CD4-positive, alpha-beta T cell treated with Interleukin-12 subunit alpha and Interleukin-12 subunit beta, for 1 hour (primary cell): Measurements from ENCODE around the gene ERBB4.
"Not testable (repeated sequence)": the region's sequence is repeated elsewhere in the genome, so short reads cannot be mapped to it uniquely, and the experiment has no call there.

Experiments
- DNase-seq: peaks from one replicate; pipeline ENCODE4 v3.0.0-alpha.2; 2020

Gene ERBB4

GRCh38 chr2:212124598-212124997, 414.0 kb downstream of the ERBB4 start:
- DNase-seq = no peak

DNA sequence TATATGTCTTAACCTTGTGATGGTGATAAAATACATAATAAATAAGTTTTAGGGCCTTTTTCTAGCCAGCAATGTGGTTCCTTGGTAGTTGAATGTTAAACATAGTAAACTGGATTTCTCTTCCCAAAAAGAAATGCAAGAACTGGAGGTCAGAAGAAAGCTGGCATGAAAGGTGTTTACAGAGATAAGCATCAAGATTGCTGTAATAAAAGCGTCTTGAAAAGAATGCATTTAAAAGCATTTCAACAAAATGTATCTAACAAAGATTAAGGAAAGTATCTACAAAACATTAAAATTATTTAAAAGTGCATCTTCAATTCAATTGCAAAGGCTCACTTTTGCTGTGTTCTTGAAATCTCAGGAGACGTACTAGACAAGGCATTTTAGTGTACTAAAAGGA, 419.0 kb downstream of the ERBB4 start:
- no peak for DNase-seq

DNA sequence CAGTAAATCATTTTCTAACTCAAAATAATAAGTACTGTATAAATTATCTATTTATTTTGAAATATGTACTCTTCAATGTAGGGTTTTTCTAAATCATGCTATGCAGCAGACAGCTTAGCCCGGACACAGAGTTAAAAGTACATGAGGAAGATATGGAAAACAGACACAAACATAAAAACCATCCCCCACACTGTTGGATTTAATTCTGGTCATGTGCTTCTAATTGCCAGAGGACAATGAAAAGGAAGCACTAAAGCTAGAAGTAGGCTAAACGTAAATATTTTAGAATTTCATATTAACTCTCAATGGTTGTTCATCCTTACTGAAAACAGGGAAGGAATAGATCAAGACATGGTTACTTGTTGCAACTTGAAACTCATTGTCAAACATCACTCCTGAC, 420.7 kb downstream of the ERBB4 start:
- DNase-seq = no peak

GRCh38 chr2:212114489-212114888, 424.1 kb downstream of the ERBB4 start:
- DNase-seq = no peak

- DNase-seq = no peak
These were observed 426.2 kb downstream of the ERBB4 start for GRCh38 chr2:212112401-212112800.

- DNase-seq = no peak
These were observed 428.6 kb downstream of the ERBB4 start for GRCh38 chr2:212109792-212110680.

DNA sequence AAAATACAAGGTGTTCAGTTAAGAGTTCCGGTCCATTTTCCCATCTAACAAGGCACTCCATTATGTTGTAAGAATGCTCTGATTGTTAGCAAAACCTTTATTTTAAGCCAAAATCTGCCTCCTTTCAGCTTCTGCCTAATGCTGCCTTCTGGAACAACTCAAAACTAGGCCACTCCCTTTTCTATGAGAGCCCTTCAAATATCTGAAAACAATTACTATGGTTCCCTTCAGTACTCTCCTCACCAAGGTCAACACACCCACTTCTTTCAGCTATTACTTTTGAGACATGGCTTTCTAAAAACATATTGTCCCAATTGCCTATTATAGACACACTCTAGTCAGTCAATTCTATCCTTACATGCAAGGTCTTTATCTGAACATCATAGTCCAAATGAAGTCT, 429.4 kb downstream of the ERBB4 start:
- no peak for DNase-seq

DNA sequence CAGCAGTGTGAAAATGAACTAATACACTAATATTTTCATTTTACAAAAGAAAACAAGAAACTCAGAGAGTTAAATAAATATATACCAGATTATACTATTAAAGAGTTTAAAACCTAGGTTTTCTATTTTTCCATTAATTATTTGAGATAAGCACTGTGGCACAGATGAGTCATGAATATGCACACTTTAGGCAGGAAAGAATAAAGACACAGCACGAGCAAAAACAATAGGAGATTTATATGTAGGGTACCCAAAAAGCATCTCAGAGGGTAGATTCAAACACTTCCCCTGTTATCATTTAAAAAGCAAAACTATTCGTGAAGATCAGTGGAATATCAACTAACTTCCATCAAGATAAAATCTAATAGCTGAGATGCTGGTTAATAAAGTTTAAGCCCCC, 430.6 kb downstream of the ERBB4 start:
- no peak for DNase-seq

DNA sequence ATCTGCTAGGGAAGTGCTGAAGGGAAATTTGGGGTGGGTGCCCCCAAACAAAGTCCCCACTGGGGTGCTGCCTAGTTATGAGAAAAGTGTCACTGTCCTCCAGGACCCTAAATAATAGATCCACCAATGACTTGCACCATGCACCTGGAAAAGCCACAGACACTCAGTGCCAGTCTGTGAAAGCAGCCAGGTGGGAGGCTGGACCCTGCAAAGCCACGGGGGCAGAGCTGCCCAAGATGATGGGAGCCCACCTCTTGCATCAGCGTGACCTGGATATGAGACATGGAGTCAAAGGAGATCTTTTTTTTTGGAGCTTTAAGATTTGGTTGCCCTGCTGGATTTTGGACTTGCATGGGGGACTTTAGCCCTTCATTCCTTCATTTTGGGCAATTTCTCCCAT, 431.6 kb downstream of the ERBB4 start:
- DNase-seq = no peak

DNA sequence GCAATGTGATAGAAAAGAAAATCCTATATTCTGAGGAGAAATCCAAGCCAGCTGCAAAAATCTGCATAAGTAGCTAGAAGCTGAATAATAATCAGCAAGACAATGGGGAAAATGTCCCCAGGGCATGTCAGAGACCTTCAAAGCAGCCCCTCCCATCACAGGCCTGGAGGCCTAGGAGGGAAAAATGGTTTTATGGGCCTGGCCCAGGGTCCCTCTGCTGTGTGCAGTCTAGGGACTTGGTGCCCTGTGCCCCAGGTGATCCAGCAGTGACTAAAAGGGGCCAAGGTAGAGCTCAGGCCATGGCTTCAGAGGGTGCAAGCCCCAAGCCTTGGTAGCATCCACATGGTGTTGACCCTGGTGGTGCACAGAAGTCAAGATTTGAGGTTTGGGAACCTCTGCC, 432.1 kb downstream of the ERBB4 start:
- not testable (repeated sequence) for DNase-seq

DNA sequence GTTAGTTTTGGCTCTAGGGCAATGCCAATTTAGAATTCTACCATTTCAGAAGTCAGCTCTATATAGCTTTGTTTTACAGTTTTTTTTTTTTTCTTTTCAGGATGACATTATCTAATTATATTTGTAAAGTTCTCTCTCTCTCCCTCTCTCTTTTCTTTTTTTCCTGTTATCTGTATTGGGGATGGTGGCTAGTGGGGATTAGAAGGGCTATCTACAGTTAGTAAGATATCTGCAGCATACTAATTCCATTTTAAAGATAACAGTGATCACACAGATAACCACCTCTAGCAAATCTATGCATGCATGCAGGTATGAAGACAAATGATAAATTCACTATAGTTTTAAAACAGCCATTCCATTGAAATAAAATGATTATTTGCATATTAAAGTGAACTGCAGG, 438.9 kb downstream of the ERBB4 start:
- no peak for DNase-seq

DNA sequence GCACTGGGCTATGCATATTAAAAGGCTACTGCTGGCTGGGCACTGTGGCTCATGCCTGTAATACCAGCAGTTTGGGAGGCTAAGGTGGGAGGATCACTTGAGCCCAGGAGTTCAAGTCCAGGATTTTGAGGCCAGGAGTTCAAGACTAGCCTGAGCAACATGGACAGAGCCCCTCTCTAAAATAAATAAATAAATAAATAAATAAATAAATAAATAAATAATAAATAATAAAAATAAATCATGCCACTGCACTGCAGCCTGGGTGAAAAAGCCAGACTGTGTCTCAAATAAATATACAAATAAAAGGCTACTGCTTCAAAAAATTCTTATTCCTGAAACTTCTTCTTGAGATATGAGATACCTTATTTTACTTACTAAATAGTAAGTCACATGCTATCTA, 439.6 kb downstream of the ERBB4 start:
- DNase-seq = no peak

- no peak for DNase-seq
These were observed 441.6 kb downstream of the ERBB4 start for GRCh38 chr2:212097001-212097400.

- no peak for DNase-seq
These were observed 448.7 kb downstream of the ERBB4 start for GRCh38 chr2:212089873-212090272.

GRCh38 chr2:212088353-212088752, 450.2 kb downstream of the ERBB4 start:
- no peak for DNase-seq

GRCh38 chr2:212083492-212083891, 455.1 kb downstream of the ERBB4 start:
- no peak for DNase-seq

- no peak for DNase-seq
These were observed 460.5 kb downstream of the ERBB4 start for GRCh38 chr2:212078103-212078502.

GRCh38 chr2:212076456-212076855, 462.1 kb downstream of the ERBB4 start:
- DNase-seq = no peak

DNA sequence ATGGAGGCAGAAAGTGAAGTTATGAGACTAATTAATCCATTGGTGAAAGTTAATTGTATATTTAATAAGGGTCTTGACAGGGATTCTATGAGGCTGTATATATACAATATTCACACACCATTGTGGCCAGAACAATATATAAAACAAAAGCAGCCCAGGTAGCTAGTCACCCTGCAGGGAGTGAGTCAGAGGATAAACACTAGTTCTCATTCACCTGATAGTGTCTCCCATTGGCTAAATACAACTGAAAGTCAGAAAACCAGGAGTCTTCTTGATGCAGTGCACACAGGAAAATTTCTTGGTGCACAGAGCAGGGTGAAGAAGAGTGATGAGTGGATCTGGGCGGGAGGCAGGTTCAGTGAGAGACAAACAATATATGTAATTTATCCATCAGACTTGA, 465.2 kb downstream of the ERBB4 start:
- DNase-seq = no peak

GRCh38 chr2:212066546-212066945, 472.1 kb downstream of the ERBB4 start:
- DNase-seq = no peak

DNA sequence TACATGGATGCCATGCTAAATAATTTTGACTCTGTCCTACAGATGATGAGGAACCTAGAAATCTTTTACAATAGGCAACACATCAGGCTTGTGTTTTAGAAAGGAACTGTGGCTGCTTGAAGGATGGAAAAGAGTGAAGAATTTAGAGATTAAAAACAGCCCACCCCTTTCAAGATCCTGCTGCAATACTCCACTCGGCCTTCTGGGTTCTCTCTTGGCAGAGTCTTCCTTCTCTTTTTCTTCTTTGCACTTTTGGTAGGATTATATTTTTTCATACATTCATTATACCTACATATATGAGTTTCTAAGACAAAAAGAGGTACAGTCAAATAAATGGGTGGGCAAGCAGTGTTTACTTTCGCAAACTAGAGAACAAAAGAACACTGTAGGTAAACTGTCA, 474.3 kb downstream of the ERBB4 start:
- DNase-seq = no peak

DNA sequence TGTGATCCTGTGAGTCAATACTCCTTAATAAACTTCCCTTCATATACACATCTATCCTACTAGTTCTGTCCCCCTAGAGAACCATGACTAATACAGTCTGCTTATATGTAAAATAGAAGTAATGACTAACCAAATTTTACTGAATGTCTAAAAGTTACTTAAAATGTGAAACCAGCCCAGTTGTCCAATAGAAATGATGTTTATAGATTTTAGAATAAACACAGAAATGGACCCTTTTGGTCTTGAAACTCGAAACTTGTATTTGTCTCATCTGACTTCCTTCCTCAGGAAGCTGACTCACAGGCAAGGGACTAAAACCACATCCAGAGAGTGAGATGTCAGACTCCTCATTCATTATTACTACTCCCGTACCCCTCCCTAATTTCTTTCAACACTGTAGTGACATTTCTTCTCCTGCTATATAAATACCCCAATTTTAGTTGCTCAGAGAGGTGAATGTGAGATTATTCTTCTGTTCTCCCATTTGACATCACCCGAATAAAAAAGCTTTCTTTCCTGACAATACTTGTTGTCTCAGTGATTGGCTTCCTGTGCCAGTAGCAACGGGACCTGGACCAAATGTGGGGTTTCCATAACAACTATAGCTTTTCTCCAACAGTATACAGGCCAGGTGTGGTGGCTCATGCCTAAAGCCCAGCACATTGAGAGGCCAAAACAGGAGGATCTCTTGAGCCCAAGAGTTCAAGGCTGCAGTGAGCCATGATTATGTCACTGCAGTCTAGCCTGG, 486.0 kb downstream of the ERBB4 start:
- no peak for DNase-seq

DNA sequence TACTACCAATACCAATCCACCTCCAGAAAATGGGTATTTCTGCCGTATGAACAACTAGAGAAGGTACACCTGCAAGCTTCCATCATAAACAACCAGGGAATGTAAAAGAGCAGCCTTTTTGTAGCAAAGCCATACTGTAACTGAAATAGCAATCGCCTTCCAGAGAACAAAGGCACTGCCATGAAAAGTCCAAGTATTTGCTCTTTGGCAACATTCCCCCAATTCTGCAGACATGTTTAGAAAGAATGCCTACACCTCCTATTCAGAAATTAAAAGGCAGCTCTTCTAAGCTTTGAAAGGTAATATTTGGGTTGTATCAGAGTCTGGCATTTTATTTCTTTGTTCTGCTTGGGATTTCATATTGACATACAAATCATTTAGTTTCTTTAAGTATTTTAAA, 487.7 kb downstream of the ERBB4 start:
- no peak for DNase-seq

DNA sequence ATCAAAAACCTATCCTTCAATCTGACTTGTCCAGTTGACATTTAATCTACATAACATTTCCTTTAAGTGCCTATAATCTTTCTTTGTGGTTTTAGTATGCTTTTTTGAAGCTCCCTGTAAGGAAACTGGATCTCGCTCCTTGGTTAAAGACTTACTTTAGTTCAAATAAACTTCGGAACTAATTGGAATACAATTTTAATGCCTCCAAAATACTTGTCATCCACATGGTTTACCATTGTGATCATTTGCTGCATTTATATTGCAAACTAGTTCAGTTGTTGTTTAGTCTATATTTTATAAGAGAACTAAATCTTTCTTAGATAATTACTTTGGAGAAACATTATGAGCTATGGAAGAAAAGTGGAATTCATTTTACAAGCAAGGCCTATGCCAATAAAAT, 496.0 kb downstream of the ERBB4 start:
- no peak for DNase-seq
